ENCODE measurements around the gene COL18A1.
"Not testable (repeated sequence)": the region's sequence is repeated elsewhere in the genome, so short reads cannot be mapped to it uniquely, and the experiment has no call there.

The COL18A1 gene

DNA sequence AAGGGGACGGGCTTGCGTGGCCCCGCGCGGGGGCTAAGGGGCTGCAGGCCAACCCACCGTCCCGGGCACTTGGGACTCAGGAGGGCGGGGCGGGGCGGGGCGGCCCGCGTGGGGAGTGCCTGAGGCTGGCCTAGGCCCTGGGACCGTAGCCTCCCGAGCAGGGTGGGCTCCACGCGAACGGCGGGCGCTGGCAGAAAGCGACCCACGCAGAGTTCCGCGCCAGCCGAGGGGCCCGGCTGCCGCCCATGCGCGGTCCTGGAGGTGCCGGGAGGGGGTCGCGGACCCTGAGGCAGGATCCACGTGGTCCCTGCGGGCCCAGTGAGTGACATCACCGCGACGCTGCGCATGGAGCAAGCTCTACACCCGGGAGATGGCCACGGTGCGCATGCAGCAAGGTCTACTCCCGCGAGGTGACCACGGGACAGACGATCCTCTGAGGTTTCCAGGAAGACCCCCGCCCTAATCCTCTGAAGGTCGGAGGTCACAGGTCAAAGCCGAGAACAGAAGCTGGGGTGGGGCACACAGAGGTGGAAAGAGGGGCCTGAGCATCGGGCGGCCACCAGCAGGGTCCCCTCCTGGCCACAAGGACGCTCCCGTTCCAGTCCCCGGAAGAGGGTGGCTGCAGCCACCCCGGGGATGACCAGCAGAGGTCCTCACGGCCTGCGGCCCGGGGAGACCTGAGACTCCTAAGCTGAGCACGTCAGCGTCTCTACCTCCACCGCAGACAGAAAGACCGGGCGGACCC is 150.8 kb downstream of the COL18A1 start:
- no peak for DNase-seq (ENCODE audit: low read depth in 1 of 2, low spot score in 1 of 2)

GRCh38 chr21:45556302-45556644 is 151.3 kb downstream of the COL18A1 start:
- no peak for DNase-seq (ENCODE audit: low read depth in 1 of 2, low spot score in 1 of 2)

DNA sequence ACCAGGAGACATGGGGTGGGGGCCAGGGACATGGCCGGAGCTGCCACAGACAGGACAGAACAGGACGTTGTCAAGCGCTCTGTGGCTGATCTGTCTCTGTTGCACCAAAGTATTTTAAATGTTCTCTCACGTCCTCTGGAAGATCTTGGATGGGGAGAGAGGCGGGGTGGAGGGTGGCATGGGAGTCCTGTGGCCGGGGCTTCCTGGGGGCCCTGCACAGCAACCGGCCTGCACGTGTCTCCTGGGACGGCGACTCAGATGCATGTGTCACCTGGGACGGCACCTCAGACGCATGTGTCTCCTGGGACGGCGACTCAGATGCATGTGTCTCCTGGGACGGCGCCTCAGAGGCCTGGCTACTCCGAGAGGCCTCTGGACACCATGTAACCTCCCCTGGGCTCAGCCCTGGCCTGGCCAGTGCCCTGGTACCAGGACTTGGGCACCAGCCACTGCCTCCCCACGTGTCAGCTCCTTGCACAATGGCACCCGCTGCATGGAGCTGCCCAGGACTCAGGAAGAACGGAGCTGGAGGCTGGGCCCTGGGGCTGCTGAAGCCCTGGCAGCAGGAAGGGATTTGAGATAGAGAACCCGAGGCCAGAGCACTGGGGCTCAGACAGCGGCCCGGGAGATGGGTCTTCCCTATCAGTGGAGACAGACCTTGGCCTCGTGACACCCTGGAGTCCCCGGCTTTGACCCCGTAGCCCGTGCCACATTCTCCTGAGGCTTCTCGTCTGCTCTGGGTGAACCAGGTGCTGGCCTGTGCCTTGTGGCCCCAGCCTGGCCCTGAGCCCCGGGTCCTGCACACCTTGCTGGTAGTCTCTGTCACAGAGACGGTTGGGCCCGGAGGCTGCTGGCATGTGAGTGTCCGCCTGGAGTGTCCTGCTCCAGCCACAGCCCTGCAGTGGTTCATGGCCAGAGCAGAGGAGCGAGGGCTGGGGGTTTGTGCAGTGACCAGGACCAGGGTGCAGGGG is 152.0 kb downstream of the COL18A1 start:
- no peak for DNase-seq (ENCODE audit: low read depth in 1 of 2, low spot score in 1 of 2)

DNA sequence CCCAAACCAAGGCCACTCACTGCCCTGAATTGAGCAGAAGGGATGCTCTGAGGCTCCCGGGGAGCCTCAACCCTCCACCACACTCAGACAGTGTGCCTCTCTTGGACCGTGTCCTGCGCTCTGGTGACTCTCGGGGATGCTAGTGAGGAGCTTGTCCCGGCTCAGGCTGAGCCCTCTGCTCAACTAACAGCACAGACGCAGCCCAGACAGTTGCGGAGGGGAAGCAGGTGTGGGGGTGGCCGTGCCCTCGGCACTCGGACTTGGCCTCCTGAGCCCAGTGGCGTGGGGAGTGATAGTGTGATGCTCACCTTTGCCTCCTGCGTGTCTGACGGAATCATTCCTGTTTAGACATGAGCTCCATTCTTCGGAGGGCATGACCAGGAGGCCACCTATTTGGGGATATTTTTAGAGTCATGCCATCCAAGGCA is 152.7 kb downstream of the COL18A1 start:
- DNase-seq (ENCODE audit: low read depth in 1 of 2, low spot score in 1 of 2): no peak

GRCh38 chr21:45558044-45558721 is 153.2 kb downstream of the COL18A1 start:
- DNase-seq (ENCODE audit: low read depth in 1 of 2, low spot score in 1 of 2): no peak

DNA sequence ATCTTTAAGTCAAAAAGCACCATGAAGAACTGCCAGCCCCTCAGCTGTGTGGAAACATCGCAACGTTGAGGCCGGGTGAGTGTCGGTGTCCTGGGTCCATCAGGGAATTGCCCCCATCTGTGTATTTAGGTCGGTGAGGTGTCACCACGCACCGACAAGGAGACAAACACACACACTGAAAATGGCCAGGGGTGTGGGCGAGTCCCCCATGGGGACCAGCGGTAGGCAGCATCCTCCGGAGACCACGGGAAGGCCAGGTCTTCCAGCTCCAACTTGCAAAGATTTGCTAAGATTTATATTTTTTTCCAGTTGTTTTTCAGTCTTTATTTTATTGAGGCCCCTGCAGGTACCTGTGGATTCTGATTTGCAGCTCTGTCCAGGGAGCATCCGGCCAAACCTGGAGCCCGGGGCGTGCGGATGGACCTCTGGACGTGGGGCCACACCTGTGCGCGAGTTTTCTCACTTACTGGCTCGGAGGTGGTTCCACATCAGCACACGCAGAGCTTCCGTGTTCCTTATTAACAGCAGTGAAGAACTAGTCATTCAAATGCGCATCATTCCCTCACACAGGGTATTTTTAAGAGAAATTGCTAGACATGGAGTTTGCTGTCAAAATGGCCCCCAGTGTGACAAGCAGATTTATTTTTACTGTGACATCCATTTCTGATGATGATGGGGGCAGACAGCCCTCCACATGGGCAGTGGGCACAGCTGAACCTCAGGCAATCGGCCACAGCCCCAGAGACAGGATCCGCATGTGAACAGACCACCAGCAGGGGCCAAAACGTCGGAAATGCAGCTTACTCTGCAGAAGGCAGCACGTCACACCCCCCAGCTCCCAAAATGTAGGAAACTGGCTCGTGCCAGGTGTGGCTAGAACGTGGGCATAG is 154.5 kb downstream of the COL18A1 start:
- no peak for DNase-seq (ENCODE audit: low read depth in 1 of 2, low spot score in 1 of 2)

GRCh38 chr21:45560106-45561021 is 155.4 kb downstream of the COL18A1 start:
- DNase-seq (ENCODE audit: low read depth in 1 of 2, low spot score in 1 of 2): no peak

- DNase-seq (ENCODE audit: low read depth in 1 of 2, low spot score in 1 of 2): not testable (repeated sequence)
These were observed 156.3 kb downstream of the COL18A1 start for GRCh38 chr21:45561241-45561640.

- DNase-seq (ENCODE audit: low read depth in 1 of 2, low spot score in 1 of 2): no peak
These were observed 157.4 kb downstream of the COL18A1 start for GRCh38 chr21:45562402-45562801.

- no peak for DNase-seq (ENCODE audit: low read depth in 1 of 2, low spot score in 1 of 2)
These were observed 158.0 kb downstream of the COL18A1 start for GRCh38 chr21:45562965-45563364.

Measured in stimulated activated CD4-positive, alpha-beta T cell treated with anti-CD3 and anti-CD28 coated beads, Interleukin-15, amount 100 ng/mL, for 1 hour (primary cell).